ENCODE data around the gene PPP3CA. TPM values are rescaled to one million over a fixed set of nuclear protein-coding genes. Genes with fewer than 3 reads are reported as not detected.
A peak's percentile ranks its signal among the peaks of the same experiment; 100 is the strongest.

Gene PPP3CA
- total and polyA plus RNA-seq, 2 of the 13 experiments (the other 11 are each of a cell fraction or from before 2014, with no cell fraction given): 4.8 to 13.2 TPM

DNA sequence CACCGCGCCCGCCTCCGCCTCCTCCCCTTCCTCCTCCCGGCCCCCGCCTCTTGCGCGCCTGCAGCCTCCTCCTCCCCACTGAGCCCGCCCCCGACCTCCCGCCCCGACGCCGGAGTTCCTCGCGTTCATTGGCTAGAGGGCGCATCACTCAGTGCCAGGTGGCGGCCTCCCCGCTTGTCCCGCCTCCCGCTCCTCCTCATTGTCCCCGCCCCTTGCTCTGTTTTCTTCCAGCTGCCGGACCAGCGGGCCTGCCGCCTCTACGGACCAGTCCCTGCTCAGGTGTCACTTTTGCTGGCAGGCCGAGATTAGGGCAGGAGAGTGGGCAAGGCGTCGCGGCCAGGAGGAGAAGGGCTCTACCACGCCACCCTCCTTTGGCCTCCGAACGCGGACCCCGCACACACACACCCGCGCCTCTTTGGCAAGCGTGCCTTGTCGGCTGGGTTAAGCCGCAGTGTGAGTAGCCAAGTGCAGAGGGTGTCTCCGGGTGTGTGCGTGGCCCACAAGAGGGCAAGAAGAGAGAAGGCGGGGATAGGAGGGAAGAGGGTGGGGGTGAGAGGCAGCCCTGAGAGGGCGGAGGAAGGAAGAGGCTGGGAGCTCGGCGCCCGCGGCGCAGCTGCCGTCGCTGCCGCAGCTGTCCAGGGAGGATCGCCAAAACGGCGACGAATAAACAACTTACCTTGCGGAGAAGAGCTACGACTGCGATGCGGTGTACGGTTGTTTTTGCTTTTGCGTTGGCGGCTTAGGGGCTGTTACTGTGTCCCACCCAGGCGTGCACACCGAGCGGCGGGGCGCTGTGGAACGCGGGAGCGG, 436 bp upstream of the PPP3CA start (continued):
- TF ChIP-seq ZNF788 (CRISPR knock-in tag; IDR thresholded peaks at IDR 0.05; ENCODE audit: borderline replicate concordance) (peak; percentile 55; the same call in 1 of the 2 replicates), HMG20B (CRISPR knock-in tag; conservative IDR thresholded peaks at IDR 0.05) (no peak), HMG20A (CRISPR knock-in tag; IDR thresholded peaks at IDR 0.05; ENCODE audit: borderline replicate concordance) (no peak), SPEN (CRISPR knock-in tag; IDR thresholded peaks at IDR 0.05; ENCODE audit: low read depth) (peak; percentile 72), HOXA7 (CRISPR knock-in tag; IDR thresholded peaks at IDR 0.05) (peak; percentile 68; the same call in 1 of the 2 replicates), ZNF350 (CRISPR knock-in tag; IDR thresholded peaks at IDR 0.05; ENCODE audit: borderline replicate concordance, low read depth) (peak; percentile 83; the same call in 1 of the 2 replicates), SIX4 (CRISPR knock-in tag; IDR thresholded peaks at IDR 0.05) (peak; percentile 23; the same call in 1 of the 2 replicates), KMT2A (CRISPR knock-in tag; IDR thresholded peaks at IDR 0.05) (peak; percentile 54; the same call in 1 of the 2 replicates), YEATS4 (CRISPR knock-in tag; IDR thresholded peaks at IDR 0.05; ENCODE audit: borderline replicate concordance) (no peak; the same call in 1 of the 2 replicates), RAD21 (CRISPR knock-in tag; IDR thresholded peaks at IDR 0.05) (0 out of 2 replicates have a peak, but pooled peaks have one; percentile 11), ZSCAN25 (CRISPR knock-in tag; IDR thresholded peaks at IDR 0.05) (0 out of 2 replicates have a peak, but pooled peaks have one; percentile 29), POGZ (CRISPR knock-in tag; IDR thresholded peaks at IDR 0.05) (peak; percentile 71; the same call in 1 of the 2 replicates), ZNF724P (CRISPR knock-in tag; IDR thresholded peaks at IDR 0.05; ENCODE audit: borderline replicate concordance) (0 out of 2 replicates have a peak, but pooled peaks have one; percentile 17), MXI1 (IDR thresholded peaks at IDR 0.05; ENCODE audit: borderline replicate concordance, low read depth, low read length) (0 out of 3 replicates have a peak, but pooled peaks have one; percentile 11), FOXJ3 (CRISPR knock-in tag; IDR thresholded peaks at IDR 0.05; ENCODE audit: borderline replicate concordance) (peak; percentile 65; the same call in 1 of the 2 replicates), NBN (conservative IDR thresholded peaks at IDR 0.05) (no peak), U2AF1 (optimal IDR thresholded peaks at IDR 0.05; ENCODE audit: low read depth, low read length) (no peak), SIN3A (IDR thresholded peaks at IDR 0.05; ENCODE audit: borderline replicate concordance, low read depth, low read length) (peak; percentile 73; the same call in 1 of the 2 replicates), ZNF343 (CRISPR knock-in tag; IDR thresholded peaks at IDR 0.05) (no peak)
- TF ChIP-seq, protein P1, sequence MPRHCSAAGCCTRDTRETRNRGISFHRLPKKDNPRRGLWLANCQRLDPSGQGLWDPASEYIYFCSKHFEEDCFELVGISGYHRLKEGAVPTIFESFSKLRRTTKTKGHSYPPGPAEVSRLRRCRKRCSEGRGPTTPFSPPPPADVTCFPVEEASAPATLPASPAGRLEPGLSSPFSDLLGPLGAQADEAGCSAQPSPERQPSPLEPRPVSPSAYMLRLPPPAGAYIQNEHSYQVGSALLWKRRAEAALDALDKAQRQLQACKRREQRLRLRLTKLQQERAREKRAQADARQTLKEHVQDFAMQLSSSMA (CRISPR knock-in tag; IDR thresholded peaks at IDR 0.05): peak; percentile 79; the same call in 1 of the 2 replicates
- TF ChIP-seq, protein P2, sequence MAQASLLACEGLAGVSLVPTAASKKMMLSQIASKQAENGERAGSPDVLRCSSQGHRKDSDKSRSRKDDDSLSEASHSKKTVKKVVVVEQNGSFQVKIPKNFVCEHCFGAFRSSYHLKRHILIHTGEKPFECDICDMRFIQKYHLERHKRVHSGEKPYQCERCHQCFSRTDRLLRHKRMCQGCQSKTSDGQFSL (CRISPR knock-in tag; IDR thresholded peaks at IDR 0.05): 0 out of 2 replicates have a peak, but pooled peaks have one; percentile 17
- TF ChIP-seq, protein P3, sequence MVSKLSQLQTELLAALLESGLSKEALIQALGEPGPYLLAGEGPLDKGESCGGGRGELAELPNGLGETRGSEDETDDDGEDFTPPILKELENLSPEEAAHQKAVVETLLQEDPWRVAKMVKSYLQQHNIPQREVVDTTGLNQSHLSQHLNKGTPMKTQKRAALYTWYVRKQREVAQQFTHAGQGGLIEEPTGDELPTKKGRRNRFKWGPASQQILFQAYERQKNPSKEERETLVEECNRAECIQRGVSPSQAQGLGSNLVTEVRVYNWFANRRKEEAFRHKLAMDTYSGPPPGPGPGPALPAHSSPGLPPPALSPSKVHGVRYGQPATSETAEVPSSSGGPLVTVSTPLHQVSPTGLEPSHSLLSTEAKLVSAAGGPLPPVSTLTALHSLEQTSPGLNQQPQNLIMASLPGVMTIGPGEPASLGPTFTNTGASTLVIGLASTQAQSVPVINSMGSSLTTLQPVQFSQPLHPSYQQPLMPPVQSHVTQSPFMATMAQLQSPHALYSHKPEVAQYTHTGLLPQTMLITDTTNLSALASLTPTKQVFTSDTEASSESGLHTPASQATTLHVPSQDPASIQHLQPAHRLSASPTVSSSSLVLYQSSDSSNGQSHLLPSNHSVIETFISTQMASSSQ (IDR thresholded peaks at IDR 0.05; ENCODE audit: low read depth): no peak
- TF ChIP-seq, protein P3 (CRISPR knock-in tag; IDR thresholded peaks at IDR 0.05; ENCODE audit: borderline replicate concordance): no peak
- TF ChIP-seq, protein P4, sequence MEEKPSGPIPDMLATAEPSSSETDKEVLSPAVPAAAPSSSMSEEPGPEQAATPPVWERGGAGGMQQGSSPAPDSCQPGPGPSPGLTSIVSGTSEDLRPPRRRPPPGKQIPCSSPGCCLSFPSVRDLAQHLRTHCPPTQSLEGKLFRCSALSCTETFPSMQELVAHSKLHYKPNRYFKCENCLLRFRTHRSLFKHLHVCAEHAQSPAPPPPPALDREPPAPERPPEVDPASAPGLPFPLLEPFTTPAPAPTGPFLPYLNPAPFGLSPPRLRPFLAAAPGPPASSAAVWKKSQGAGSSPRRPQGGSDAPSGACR (CRISPR knock-in tag; IDR thresholded peaks at IDR 0.05): 0 out of 2 replicates have a peak, but pooled peaks have one; percentile 16
